HFF-Myc (cell line): ENCODE results near the gene ZMYM1.
"Not testable (repeated sequence)": the region's sequence is repeated elsewhere in the genome, so short reads cannot be mapped to it uniquely, and the experiment has no call there.

Experiments
- DNase-seq: peaks from one replicate; pipeline ENCODE4 v3.0.0-alpha.2; 2011; ENCODE audit warnings: low read depth; ENCODE audit errors: extremely low read depth
- H3K4me3 ChIP-seq: replicated peaks from 2 replicates; pipeline ENCODE4 v1.5.1; 2011; ENCODE audit warnings: low read depth, mild to moderate bottlenecking, control low read depth, low read length
- CTCF ChIP-seq: IDR thresholded peaks from 2 replicates; pipeline ENCODE4 v1.5.1; 2012; ENCODE audit warnings: mild to moderate bottlenecking, low read depth, low read length, control low read depth; ENCODE audit errors: missing control alignments

ZMYM1 gene

DNA sequence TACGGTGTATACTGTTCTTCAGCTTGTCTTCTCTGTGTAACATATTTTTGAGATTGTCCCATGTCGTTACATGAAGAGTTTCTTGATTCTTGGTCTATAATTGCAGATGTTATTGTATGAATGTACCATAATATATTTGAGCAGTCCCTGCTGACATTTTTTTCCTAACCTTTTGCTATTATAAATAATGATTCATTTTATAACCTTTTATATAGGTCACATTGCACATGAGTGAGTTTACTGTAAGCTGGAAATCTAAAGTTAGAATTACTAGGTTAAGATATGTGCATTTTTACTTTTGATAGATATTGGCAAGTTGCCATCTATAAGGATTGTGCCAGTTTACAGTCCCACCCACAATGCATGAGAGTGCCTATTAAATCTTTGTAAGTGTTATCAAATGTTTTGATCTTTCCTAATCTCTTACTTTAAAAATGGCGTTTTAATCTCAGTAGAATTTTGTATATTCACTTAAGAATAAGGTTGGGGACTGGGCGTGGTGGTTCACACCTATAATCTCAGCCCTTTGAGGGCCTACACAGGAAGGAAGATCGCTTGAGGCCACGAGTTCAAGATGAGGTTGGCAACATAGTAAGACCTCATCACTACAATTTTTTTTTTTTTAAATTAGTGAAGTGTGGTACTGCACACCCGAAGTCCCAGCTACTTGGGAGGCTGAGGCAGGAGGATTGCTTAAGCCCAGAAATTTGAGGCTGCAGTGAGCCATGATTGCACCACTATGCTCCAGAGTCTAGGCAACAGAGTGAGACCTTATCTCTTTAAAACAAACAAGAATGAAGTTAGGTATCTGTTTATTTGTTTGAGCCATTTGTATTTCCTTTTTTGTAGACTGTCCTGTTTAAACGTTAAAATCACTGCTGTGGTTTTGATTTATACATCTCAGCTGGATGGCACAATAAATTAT lies 36.5 kb downstream of the ZMYM1 start:
- TF ChIP-seq CTCF: no peak
- DNase-seq: no peak

DNA sequence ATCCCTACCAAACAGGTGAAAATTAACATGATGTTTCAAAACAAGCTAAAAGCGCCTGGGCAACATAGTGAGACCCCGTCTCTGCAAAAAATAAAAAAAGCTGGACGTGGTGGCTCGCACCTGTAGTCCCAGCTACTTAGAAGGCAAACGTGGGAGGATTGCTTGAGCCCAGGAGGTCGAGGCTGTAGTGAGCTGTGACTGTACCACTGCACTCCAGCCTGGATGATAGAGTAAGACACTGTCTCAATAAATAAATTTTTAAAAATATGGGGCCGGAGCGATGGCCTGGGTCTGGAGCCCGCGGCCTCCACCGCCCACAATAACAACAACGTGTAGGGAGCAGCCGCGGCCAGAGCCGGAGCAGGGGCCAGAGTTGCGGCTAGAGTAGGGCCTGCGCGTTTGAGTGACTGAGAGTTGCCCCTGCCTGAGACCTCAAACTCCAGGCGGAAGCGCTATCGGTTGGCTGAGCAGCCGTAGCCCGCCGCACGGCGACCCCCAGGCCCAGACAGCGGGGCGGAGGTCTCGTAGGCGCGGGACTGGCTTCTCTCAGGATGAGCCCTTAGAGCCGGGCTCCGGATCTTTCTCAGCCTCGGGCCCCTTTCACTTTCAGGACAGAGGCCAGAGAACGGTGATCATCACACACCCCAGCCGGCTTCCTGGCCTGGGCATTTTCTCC lies 41.4 kb downstream of the ZMYM1 start:
- no peak for TF ChIP-seq CTCF
- H3K4me3 ChIP-seq: 0 out of 2 replicates have a peak overlapping the region, but pooled peaks have one; percentile 5
- DNase-seq: no peak

More for the DNA sequence above, 36.5 kb downstream of the ZMYM1 start:
- no peak overlapping the region for H3K4me3 ChIP-seq

DNA sequence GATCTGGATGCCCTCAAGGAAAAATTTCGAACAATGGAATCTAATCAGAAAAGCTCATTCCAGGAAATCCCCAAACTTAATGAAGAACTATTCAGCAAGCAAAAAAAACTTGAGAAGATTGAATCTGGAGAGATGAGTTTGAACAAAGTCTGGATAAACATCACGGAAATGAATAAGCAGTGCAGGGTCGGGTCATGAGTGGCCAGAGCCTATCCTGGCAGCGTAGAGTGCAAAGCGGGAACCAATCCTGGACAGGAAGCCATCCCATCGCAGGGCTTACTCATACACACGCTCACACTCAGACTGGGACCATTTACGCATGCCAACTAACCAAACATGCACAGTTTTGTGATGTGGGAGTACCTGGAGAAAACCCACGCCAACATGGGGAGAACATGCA lies 43.1 kb downstream of the ZMYM1 start:
- TF ChIP-seq CTCF: no peak
- DNase-seq: no peak
- no peak overlapping the region for H3K4me3 ChIP-seq

DNA sequence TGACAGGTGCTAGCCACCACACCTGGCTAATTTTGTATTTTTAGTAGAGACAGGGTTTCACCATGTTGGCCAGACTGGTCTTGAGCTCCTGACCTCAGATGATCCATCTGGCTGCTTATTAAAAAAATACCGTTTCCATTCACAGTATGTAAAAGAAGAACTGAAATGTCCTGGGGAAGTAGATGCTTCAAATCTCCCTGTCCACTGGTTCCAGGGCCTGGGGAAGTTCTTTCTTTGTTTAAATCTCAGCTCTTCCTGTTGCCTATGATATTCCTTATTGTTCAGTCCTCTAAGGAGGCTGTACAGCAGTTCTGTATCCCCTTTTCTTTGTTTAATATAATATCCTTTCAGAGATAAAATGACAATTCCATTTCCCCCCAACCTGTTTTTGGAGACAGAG lies 47.4 kb downstream of the ZMYM1 start:
- DNase-seq: no peak
- TF ChIP-seq CTCF: no peak
- no peak overlapping the region for H3K4me3 ChIP-seq

DNA sequence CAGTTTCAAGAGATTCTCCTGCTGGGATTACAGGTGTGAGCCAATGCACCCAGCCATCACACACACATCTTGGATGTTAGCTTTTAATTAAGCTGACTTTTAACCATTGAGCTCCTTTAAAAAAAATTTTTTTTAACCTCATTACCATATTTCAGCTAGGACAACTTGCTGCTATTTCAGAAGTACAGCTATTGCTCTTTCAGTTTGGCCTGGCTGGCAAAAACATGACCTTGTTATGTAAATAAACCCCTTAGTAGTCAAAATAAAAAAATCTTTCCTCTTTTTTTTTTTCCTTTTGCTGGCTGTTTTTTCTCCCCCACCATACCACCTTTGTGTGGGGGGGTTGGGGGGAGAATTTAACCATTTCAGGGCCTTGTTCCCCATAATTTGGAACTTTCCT lies 49.9 kb downstream of the ZMYM1 start:
- DNase-seq: no peak

DNA sequence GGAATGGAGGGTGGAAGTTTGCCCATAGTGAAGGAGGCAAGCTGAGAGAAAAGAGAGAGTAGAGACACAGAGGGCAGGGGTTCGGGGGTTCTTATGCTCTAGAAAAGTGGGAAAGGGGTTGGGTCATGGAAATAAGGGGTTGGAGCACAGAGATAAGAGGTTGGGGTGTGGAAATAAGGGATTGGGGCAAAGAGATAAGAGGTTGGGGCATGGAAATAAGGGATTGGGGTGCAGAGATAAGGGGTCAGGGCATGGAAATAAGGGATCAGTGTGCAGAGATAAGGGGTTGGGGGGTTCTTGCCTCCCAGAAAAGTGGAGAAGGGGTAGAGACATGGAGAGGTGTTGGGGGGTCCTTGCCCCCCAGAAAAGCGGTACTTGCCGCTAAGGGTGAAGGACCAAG lies 57.6 kb downstream of the ZMYM1 start:
- no peak for TF ChIP-seq CTCF
- no peak overlapping the region for H3K4me3 ChIP-seq
- no peak for DNase-seq

More for the DNA sequence above, 49.9 kb downstream of the ZMYM1 start:
- H3K4me3 ChIP-seq: no peak overlapping the region
- TF ChIP-seq CTCF: no peak

DNA sequence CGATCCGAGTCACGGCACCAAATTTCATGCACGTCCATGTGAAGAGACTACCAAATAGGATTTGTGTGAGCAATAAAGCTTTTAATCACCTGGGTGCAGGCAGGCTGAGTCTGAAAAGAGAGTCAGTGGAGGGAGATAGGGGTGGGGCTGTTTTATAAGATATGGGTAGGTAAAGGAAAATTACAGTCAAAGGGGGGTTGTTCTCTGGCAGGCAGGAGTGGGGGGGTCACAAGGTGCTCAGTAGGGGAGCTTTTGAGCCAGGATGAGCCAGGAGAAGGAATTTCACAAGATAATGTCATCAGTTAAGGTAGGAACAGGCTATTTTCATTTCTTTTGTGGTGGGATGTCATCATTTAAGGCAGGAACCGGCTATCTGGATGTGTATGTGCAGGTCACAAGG lies 58.4 kb downstream of the ZMYM1 start:
- not testable (repeated sequence) for H3K4me3 ChIP-seq, DNase-seq

DNA sequence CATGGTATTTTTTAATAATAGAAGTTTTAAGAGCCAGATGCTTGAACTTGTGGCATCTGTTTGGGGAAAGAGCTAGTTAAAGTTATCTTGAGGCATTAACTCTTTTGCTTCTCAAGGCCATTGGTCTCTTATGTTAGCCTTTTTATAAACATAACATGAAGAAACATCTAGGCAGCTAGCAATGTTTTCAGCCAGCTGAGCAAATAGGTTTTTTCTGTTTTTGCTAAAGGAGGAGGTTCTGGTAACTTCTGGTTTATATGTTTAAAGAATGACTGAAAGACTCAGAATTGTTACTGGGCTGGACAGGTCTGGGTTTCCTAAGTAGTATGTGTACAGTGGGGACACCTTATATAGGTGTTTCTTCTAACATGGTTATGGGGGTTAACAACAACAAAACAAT lies 63.1 kb downstream of the ZMYM1 start:
- not testable (repeated sequence) for H3K4me3 ChIP-seq, DNase-seq

- H3K4me3 ChIP-seq: not testable (repeated sequence)
Measured at GRCh38 chr1:35142728-35143127, 63.5 kb downstream of the ZMYM1 start.

More at GRCh38 chr1:35142728-35143127, 63.5 kb downstream of the ZMYM1 start:
- DNase-seq: not testable (repeated sequence)
